Transverse colon (tissue), 4 donors: Measurements from ENCODE around the gene TCEAL8. TPM values are rescaled to one million over a fixed set of nuclear protein-coding genes. Genes with fewer than 3 reads are reported as not detected.
"Not testable (repeated sequence)": the region's sequence is repeated elsewhere in the genome, so short reads cannot be mapped to it uniquely, and the experiment has no call there.

Experiments used
- DNase-seq: peaks from one replicate; pipeline ENCODE4 v3.0.0-alpha.2; 2019
- H3K27ac ChIP-seq, 4 donors: fragments of 200-600 bp; sonication (generic); 2 replicates each; pipeline ENCODE4 v1.5.1; 2016 to 2018; ENCODE audit warnings: inconsistent platforms in 4 of 4
- H3K27me3 ChIP-seq: fragments of 200-600 bp; sonication (generic); 2 replicates; pipeline ENCODE4 v1.5.1; 2017; ENCODE audit warnings: inconsistent platforms
- H3K36me3 ChIP-seq, 4 donors: fragments of 200-600 bp; sonication (generic); 2 replicates each; pipeline ENCODE4 v1.5.1; 2017 to 2019; ENCODE audit warnings: inconsistent platforms in 4 of 4
- H3K4me1 ChIP-seq, 4 donors: fragments of 200-600 bp; sonication (generic); 2 replicates each; pipeline ENCODE4 v1.5.1; 2017 to 2020; ENCODE audit warnings: inconsistent platforms in 4 of 4
- H3K4me3 ChIP-seq, 4 donors: fragments of 200-600 bp; sonication (generic); 1 replicate in 1 of 4; 2 replicates in 3 of 4; pipeline versions ENCODE4 v1.5.1 to v1.6.1; 2017 to 2019; ENCODE audit warnings: inconsistent platforms in 4 of 4
- H3K9me3 ChIP-seq, 2 donors: fragments of 200-600 bp; sonication (generic); 2 replicates each; pipeline ENCODE4 v1.5.1; 2017 to 2019; ENCODE audit warnings: inconsistent platforms in 2 of 2
- EP300 ChIP-seq: sonication (generic); formaldehyde crosslinking; IDR thresholded peaks from one replicate; pipeline ENCODE4 v1.6.1; 2017; ENCODE audit warnings: antibody characterized with exemption, low read depth
- POLR2A ChIP-seq: fragments of 450-650 bp; IDR thresholded peaks from one replicate; pipeline ENCODE4 v1.6.1; 2016; ENCODE audit warnings: antibody characterized with exemption, mild to moderate bottlenecking, moderate library complexity
- POLR2AphosphoS5 ChIP-seq, 3 donors: sonication (generic); formaldehyde crosslinking; IDR thresholded peaks; one replicate each; pipeline ENCODE4 v1.6.1; 2016; ENCODE audit warnings: antibody characterized with exemption in 3 of 3
- WGBS, 2 donors: methylation state at CpG; one replicate each; pipeline ENCODE4 v1.1.5; 2018; ENCODE audit warnings: low coverage in 1 of 2; 5-methylcytosine and 5-hydroxymethylcytosine counted together
- in situ Hi-C, 4 donors: fragments of 200-750 bp; cut with MboI; loops; one replicate each; pipeline versions ENCODE4 v1.15.0 to v1.15.1; 2017; ENCODE audit warnings: low sequenced_read_pairs in 3 of 4, low pct_ligation_motif_present in 1 of 4, low pct_unique_long_range_greater_than_20kb in 1 of 4
- intact Hi-C: fragments of 100-400 bp; cut with DNase I; formaldehyde crosslinking; loops from one replicate; pipeline ENCODE4 v1.15.1; 2023; ENCODE audit warnings: low total_unique reads
- total RNA-seq, 4 donors: library from RNA; depleted of rRNA; stranded (reverse); fragments of >200 nt; gene quantifications; one replicate each; pipeline ENCODE4 v1.1.0, GENCODE V29; 2016
- TF ChIP-seq, protein P1 (sequence below), 5 experiments: fragments of 200-600 bp in 3 of 5; fragments of 450-650 bp in 2 of 5; sonication (generic) in 3 of 5; IDR thresholded peaks; 1 replicate in 2 of 5; 2 replicates in 3 of 5; pipeline ENCODE4 v1.5.1; 2016 to 2017; ENCODE audit warnings: antibody characterized with exemption in 5 of 5, inconsistent platforms in 3 of 5, mild to moderate bottlenecking in 2 of 5, moderate library complexity in 1 of 5

The TCEAL8 gene
- total RNA-seq, 4 donors from 2014 or later, result 8.0 to 41.4 (median 20.8) TPM

DNA sequence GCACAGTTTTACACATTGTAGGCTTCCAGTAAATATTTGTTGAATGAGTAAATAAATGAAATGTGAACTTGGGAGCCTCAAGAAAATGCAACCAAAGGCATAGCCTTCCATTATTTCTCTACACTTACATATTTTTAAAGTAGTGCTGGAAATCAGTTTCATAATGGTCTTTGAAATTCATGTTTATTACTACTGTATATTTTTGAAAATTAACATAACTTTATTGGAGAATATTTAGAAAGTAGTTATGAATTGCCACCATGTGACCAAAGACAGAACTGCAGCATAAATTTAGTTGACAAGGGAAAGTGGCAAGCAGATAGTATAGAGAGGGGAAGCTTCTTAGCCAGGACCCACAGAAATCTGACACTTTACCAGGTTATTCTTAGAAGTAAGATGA is 6.4 kb downstream of the TCEAL8 start:
- Histone ChIP-seq H3K4me3 (no peak overlapping the region), H3K27ac (no peak overlapping the region), H3K4me1 (peaks cover 0 to 3% (median 0%) of the 10 kb centered on the region in 4 donors), H3K27me3 (no peaks in the 10 kb centered on the region), H3K36me3 (no peaks in the 10 kb centered on the region), H3K9me3 (no peaks in the 10 kb centered on the region)
- no peak for DNase-seq
- in situ Hi-C loops, result no loop called here
- intact Hi-C loops, result no loop called here
- TF ChIP-seq, protein P1, sequence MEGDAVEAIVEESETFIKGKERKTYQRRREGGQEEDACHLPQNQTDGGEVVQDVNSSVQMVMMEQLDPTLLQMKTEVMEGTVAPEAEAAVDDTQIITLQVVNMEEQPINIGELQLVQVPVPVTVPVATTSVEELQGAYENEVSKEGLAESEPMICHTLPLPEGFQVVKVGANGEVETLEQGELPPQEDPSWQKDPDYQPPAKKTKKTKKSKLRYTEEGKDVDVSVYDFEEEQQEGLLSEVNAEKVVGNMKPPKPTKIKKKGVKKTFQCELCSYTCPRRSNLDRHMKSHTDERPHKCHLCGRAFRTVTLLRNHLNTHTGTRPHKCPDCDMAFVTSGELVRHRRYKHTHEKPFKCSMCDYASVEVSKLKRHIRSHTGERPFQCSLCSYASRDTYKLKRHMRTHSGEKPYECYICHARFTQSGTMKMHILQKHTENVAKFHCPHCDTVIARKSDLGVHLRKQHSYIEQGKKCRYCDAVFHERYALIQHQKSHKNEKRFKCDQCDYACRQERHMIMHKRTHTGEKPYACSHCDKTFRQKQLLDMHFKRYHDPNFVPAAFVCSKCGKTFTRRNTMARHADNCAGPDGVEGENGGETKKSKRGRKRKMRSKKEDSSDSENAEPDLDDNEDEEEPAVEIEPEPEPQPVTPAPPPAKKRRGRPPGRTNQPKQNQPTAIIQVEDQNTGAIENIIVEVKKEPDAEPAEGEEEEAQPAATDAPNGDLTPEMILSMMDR (IDR thresholded peaks at IDR 0.05), result peak in 4 of 5 experiments; percentile 25 to 30 (median 28)
- TF ChIP-seq EP300, result no peak

DNA sequence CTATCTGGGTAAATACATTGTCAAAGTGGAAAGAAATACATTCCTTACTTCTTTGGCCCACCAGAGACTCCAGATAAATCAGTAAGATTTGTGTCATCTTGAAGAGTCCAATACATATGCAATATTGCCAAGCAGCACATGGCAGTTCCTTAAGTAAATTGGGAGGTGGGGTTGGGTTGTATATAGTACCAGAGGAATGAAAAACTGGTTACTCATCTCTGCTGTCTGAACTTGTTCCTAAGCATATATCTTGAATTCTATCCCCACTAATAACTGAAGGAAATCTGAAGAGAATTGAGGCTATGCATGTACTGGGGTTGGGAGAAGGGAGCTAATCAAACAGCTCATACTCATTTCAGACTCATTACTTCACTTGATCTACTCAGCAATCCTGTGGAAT is 14.8 kb downstream of the TCEAL8 start:
- TF ChIP-seq POLR2A (no peak), EP300 (no peak), POLR2AphosphoS5 (IDR thresholded peaks at IDR 0.05) (no peak)
- TF ChIP-seq, protein P1 (IDR thresholded peaks at IDR 0.05), result no peak
- no peaks in the 10 kb centered on the region for H3K4me1 ChIP-seq
- intact Hi-C loops, result no loop called here
- no peaks in the 10 kb centered on the region for H3K27me3 ChIP-seq
- H3K9me3 ChIP-seq, result no peaks in the 10 kb centered on the region
- in situ Hi-C loops, result no loop called here
- H3K27ac ChIP-seq, result no peak overlapping the region
- H3K4me3 ChIP-seq, result no peak overlapping the region
- H3K36me3 ChIP-seq, result no peaks in the 10 kb centered on the region
- DNase-seq, result no peak

DNA sequence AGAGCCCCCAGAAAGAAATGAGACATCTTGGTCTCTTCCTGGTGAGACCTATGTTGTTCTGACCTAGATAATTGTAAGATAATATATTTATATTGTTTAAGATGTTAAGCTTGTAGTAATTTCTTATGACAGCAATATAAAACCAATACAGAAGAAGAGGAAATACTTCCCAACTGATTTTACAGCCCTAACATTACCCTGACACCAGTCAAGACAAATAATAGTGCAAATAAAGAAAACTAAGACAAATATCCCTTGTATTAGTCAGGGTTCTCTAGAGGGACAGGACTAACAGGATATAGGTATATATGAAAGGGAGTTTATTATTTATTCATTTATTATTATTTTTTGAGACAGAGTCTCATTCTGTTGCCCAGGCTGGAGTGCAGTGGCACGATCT is 18.7 kb downstream of the TCEAL8 start:
- no peak overlapping the region for H3K27ac ChIP-seq
- no peaks in the 10 kb centered on the region for H3K27me3 ChIP-seq
- no peaks in the 10 kb centered on the region for H3K4me1 ChIP-seq
- TF ChIP-seq EP300, result no peak
- TF ChIP-seq, protein P1 (IDR thresholded peaks at IDR 0.05), result no peak
- no peak for TF ChIP-seq POLR2AphosphoS5 (IDR thresholded peaks at IDR 0.05)
- no peak for TF ChIP-seq POLR2A
- no peak for DNase-seq
- no peaks in the 10 kb centered on the region for H3K9me3 ChIP-seq
- no peaks in the 10 kb centered on the region for H3K36me3 ChIP-seq
- no peak overlapping the region for H3K4me3 ChIP-seq
- intact Hi-C loops (no loop called here), in situ Hi-C loops (no loop called here)
- WGBS, 2 donors, result 84% methylated on average over 1 of the region's 1 CpG; no CpG with 5 or more reads in 1 of the 2 donors

DNA sequence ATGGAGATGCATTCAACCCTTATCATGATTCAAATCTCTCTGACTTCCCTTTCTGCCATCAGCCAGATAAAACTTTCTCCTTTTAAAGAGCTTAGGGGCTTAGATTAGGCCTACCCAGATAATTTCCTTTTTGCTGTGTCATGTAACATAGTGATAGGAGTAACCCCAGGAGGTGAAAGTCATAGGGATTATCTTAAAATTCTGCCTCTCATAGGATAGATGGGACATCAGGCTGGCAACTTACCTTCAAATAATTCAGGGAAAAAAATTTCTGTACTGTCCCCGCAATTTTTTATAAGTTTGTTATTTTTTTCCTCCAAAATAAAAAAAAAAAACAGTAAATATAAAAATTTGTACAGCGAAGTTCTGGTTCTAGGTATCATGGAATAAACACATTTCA is 19.3 kb downstream of the TCEAL8 start:
- intact Hi-C loops, H3K4me1 ChIP-seq, H3K36me3 ChIP-seq, in situ Hi-C loops, DNase-seq, H3K27me3 ChIP-seq, H3K9me3 ChIP-seq, H3K4me3 ChIP-seq, H3K27ac ChIP-seq: not testable (repeated sequence)
- WGBS, 2 donors, result 47 to 96% methylated on average over 2 of the region's 2 CpGs

- WGBS, 2 donors, result 50% methylated on average over 1 of the region's 1 CpG; no CpG with 5 or more reads in 1 of the 2 donors
- no peak for TF ChIP-seq EP300
- H3K4me3 ChIP-seq, result no peak overlapping the region
- no peaks in the 10 kb centered on the region for H3K36me3 ChIP-seq
- in situ Hi-C loops (no loop called here), intact Hi-C loops (no loop called here)
- no peaks in the 10 kb centered on the region for H3K27me3 ChIP-seq
- no peaks in the 10 kb centered on the region for H3K9me3 ChIP-seq
- no peaks in the 10 kb centered on the region for H3K4me1 ChIP-seq
- DNase-seq, result no peak
- H3K27ac ChIP-seq, result no peak overlapping the region
Measured at GRCh38 chrX:103234869-103235268, 20.1 kb downstream of the TCEAL8 start.
